ENCODE measurements around the gene PTCD2. TPM values are rescaled to one million over a fixed set of nuclear protein-coding genes. Genes with fewer than 3 reads are reported as not detected.
"Not testable (repeated sequence)": the region's sequence is repeated elsewhere in the genome, so short reads cannot be mapped to it uniquely, and the experiment has no call there.

PTCD2 gene
- total RNA-seq, 1 donor from 2014 or later: 15.1 TPM

DNA sequence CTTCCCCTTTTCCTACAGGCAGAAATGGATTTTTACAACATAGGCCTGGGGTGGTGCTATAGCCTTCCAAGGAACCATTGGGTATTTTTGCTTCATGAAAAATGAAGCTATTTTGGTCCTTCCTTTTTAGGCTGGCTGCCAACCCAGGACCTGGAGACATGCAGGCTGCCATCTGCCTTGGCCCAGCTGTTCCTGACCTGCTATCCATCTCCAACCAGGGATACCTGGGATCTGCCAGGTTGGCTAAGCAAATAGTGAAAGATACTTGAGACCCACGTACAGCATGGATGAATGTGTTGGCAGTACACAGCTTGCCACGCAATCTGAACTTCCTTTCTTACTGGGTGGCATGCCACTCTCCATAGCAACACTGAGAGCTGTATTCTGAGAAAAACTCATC, 31.2 kb upstream of the PTCD2 start:
- no peak for DNase-seq
- Mint-ChIP-seq H3K4me1 (no peaks in the 10 kb centered on the region), H3K36me3 (ENCODE audit: low read depth) (peaks cover 26% of the 10 kb centered on the region), H3K4me3 (no peak overlapping the region), H3K27ac (no peak overlapping the region), H3K27me3 (no peaks in the 10 kb centered on the region), H3K9me3 (no peaks in the 10 kb centered on the region)
- intact Hi-C loops (cut with micrococcal nuclease): no loop called here

DNA sequence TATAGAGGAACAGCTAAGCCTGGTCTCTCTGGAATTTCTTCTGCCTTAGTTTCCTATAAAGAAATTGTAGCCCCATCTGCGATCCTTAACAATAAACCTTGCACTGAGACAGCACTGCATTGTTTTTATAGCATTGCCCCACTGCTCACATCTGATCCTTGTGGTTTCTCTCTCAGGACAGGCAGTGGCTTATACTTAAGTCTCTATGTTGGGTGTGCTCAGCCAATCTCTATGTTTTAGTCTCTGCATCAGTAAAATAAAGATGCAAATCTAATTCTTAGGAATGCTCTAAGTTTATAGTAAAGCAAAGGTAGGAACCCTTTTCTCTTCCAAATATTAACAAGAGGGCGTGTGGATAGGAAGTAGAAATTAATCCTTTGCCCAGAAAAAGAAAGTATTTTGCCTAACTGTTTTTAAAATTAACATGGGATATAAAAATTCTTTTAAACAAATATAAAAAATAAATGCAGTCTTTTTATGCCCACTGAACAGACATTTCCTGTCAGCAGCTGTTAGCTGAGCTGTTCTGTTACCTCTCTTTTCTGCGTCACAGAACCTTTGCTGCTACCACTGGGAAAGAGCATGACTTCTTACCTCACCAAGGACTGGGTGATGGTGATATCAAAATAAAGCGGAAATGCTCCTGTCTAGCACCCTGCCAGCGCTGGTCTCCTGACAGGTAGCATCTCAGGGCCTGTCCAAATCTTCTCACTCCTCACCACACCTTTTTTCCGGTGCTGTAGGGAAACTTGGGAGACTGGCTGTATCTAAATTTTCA, 29.6 kb upstream of the PTCD2 start:
- Mint-ChIP-seq H3K9me3 (no peaks in the 10 kb centered on the region), H3K4me1 (peaks cover 3% of the 10 kb centered on the region), H3K4me3 (no peak overlapping the region), H3K27me3 (no peaks in the 10 kb centered on the region), H3K27ac (no peak overlapping the region), H3K36me3 (ENCODE audit: low read depth) (peaks cover 27% of the 10 kb centered on the region)
- no peak for DNase-seq
- intact Hi-C loops (cut with micrococcal nuclease): no loop called here

DNA sequence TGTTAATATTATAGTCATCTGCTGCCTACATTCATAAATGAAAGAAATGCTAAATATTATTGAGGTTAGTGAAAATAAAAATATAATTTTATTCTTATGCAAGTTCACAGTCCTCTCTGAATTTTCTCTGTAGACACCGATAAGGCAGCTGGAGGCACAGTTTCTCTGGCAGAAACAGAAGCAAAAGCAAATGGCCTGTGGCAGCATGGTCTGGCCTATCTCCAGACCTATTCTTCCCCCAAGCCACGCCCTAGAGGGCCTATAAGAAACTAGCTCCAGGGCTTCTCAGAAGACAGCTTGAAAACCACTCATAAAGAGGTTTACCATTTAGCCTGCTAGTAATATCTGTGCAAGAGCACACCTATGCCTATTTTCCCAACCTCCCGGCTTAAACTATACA, 28.6 kb upstream of the PTCD2 start:
- H3K4me3 Mint-ChIP-seq: no peak overlapping the region
- no peaks in the 10 kb centered on the region for H3K27me3 Mint-ChIP-seq
- no peaks in the 10 kb centered on the region for H3K9me3 Mint-ChIP-seq
- peaks cover 3% of the 10 kb centered on the region for H3K4me1 Mint-ChIP-seq
- H3K27ac Mint-ChIP-seq: no peak overlapping the region
- no peak for DNase-seq
- intact Hi-C loops (cut with micrococcal nuclease): no loop called here
- H3K36me3 Mint-ChIP-seq (ENCODE audit: low read depth): peaks cover 31% of the 10 kb centered on the region

DNA sequence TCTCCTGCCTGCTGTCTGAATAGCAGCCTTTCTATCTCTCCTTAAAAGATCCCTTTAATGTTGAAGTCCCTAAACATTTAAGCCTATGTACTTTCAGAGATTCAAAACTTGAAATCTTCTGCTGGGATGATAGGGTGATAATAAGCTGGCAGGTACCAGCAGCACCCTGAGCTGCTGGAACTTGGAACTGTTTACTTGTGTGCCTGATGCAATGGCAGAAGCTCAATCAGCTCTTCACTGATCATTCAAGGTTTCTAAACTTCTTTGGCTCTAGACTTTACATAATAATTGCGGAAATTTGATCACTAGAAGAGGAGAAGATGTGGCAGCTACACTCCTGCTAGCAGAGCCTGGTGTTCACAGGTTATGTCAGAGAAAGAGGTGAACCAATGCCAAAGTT, 27.8 kb upstream of the PTCD2 start:
- no peak overlapping the region for H3K4me3 Mint-ChIP-seq
- intact Hi-C loops (cut with micrococcal nuclease): no loop called here
- no peaks in the 10 kb centered on the region for H3K9me3 Mint-ChIP-seq
- H3K27me3 Mint-ChIP-seq: no peaks in the 10 kb centered on the region
- H3K36me3 Mint-ChIP-seq (ENCODE audit: low read depth): peaks cover 32% of the 10 kb centered on the region
- no peak for DNase-seq
- H3K4me1 Mint-ChIP-seq: peaks cover 3% of the 10 kb centered on the region
- H3K27ac Mint-ChIP-seq: no peak overlapping the region

DNA sequence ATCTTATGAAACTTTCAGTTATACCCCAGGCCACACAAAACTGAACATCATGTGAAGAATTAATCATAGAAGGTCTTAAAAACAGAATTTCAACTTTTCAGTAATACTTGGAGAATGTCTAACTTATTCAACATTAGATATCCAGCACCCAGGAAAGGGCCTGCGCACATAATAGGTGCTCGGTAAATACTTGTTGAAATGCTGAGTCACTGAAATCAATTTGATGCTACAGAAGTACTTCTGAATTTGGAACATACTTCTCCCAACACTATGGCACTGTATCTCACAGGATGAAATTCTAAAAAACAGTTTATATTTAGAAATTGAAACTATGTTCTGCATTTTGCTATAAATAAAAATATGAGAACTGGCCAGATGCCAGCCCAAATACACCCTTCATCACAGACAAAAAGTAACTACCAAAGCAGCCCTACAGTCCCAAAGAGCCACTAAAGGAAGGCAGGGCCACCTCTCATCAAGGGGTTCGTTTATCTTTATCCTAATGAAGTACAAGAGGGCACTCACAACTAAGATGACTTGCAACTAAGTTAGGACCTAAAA, 26.6 kb upstream of the PTCD2 start:
- no peak overlapping the region for H3K27ac Mint-ChIP-seq
- DNase-seq: no peak
- peaks cover 8% of the 10 kb centered on the region for H3K4me1 Mint-ChIP-seq
- H3K27me3 Mint-ChIP-seq: no peaks in the 10 kb centered on the region
- H3K9me3 Mint-ChIP-seq: no peaks in the 10 kb centered on the region
- intact Hi-C loops (cut with micrococcal nuclease): no loop called here
- peaks cover 28% of the 10 kb centered on the region for H3K36me3 Mint-ChIP-seq (ENCODE audit: low read depth)
- H3K4me3 Mint-ChIP-seq: no peak overlapping the region

DNA sequence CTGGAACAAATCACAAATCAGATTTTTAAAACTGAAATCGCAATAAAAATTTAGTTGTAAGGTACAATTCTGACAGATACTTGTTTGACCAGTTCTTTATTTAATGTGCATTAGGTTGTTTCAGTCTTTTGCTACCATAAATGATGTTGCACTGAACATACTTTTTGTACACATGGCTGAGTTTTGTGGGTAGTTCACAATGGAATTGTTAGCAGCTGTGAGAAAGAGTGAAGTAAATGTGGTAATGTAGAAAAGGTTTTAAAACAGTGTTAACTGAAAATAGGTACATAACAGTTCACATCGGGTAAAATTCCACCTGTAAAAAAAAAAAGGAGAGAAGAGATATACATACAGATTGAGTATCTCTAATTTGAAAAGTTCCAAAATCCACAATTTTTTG, 25.7 kb upstream of the PTCD2 start:
- intact Hi-C loops (cut with micrococcal nuclease): no loop called here
- Mint-ChIP-seq H3K27ac (no peak overlapping the region), H3K27me3 (no peaks in the 10 kb centered on the region), H3K4me1 (peaks cover 8% of the 10 kb centered on the region), H3K36me3 (ENCODE audit: low read depth) (peaks cover 29% of the 10 kb centered on the region), H3K9me3 (no peaks in the 10 kb centered on the region), H3K4me3 (no peak overlapping the region)
- no peak for DNase-seq

DNA sequence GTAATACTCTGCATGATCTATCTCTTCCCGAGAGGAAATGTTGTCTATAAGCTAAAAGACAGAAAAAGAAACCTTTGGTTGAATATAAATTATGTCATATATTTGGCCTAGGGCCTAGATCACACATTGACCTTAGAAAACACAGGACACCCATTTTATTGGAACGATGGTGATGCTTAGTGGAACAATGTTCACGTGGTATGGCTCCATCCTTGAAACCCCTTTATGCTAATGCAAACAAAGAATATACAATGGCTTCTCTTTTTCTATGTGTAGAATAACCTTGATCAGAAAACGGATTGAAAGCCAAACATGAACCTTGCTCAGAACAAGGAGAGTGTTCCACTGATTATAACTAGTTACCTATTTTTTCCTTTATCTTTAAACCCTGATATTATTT, 24.6 kb upstream of the PTCD2 start:
- Mint-ChIP-seq H3K36me3 (ENCODE audit: low read depth) (peaks cover 31% of the 10 kb centered on the region), H3K27me3 (no peaks in the 10 kb centered on the region), H3K27ac (no peak overlapping the region), H3K9me3 (no peaks in the 10 kb centered on the region), H3K4me1 (peaks cover 9% of the 10 kb centered on the region), H3K4me3 (no peak overlapping the region)
- intact Hi-C loops (cut with micrococcal nuclease): no loop called here
- DNase-seq: no peak

DNA sequence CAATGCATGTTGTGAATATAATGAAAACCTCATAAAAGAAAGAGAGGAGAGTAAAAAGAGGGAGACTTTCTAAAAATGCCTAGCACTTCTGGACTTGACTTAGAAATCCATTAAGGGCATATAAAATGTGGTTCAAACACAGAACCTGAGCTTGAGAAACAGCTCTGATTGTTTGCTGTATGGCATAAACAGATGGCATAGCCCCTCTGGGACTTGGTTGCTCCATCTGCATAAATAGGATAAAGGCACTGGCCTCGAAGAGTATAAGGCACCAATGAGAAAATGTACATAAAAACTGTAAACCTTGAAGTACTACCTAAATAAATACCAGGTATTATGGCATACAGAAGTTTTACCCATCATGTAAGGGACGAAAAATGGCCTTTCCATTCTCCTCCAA, 23.9 kb upstream of the PTCD2 start:
- peaks cover 32% of the 10 kb centered on the region for H3K36me3 Mint-ChIP-seq (ENCODE audit: low read depth)
- no peak overlapping the region for H3K4me3 Mint-ChIP-seq
- intact Hi-C loops (cut with micrococcal nuclease): no loop called here
- no peaks in the 10 kb centered on the region for H3K27me3 Mint-ChIP-seq
- H3K4me1 Mint-ChIP-seq: peaks cover 9% of the 10 kb centered on the region
- DNase-seq: no peak
- no peaks in the 10 kb centered on the region for H3K9me3 Mint-ChIP-seq
- no peak overlapping the region for H3K27ac Mint-ChIP-seq

DNA sequence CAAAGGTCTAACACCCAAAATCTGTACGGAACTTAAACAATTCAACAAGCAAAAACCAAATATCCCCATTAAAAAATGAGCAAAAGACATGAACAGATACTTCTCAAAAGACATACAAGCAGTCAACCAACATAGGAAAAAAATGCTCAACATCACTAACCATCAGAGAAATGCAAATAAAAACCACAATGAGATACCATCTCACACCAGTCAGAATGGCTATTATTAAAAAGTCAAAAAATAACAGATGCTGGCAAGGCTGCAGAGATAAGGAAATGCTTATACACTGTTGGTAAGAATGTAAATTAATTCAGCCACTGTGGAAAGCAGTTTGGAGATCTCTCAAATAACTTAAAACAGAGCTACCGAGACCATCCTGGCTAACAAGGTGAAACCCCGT, 22.0 kb upstream of the PTCD2 start:
- H3K4me3 Mint-ChIP-seq; H3K4me1 Mint-ChIP-seq; H3K9me3 Mint-ChIP-seq; H3K27ac Mint-ChIP-seq; intact Hi-C loops (cut with micrococcal nuclease); DNase-seq; H3K27me3 Mint-ChIP-seq: not testable (repeated sequence)
- peaks cover 38% of the 10 kb centered on the region for H3K36me3 Mint-ChIP-seq (ENCODE audit: low read depth)

DNA sequence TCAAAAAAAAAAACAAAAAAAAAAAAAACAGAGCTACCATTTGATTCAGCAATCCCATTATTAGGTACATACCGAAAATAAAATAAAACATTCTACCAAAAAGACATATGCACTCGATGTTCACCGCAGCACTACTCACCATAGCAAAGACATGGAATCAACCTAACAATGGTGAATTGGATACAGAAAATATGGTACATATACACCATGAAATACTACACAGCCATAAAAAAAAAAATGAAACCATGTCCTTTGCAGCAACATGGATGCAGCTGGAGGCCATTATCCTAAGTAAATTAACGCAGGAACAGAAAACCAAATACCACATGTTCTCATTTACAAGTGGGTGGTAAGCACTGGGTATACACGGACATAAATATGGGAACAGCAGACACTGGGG, 21.5 kb upstream of the PTCD2 start:
- Mint-ChIP-seq H3K4me3 (no peak overlapping the region), H3K27me3 (no peaks in the 10 kb centered on the region), H3K4me1 (peaks cover 9% of the 10 kb centered on the region), H3K36me3 (ENCODE audit: low read depth) (peaks cover 39% of the 10 kb centered on the region), H3K9me3 (no peaks in the 10 kb centered on the region), H3K27ac (no peak overlapping the region)
- no peak for DNase-seq
- intact Hi-C loops (cut with micrococcal nuclease): no loop called here

DNA sequence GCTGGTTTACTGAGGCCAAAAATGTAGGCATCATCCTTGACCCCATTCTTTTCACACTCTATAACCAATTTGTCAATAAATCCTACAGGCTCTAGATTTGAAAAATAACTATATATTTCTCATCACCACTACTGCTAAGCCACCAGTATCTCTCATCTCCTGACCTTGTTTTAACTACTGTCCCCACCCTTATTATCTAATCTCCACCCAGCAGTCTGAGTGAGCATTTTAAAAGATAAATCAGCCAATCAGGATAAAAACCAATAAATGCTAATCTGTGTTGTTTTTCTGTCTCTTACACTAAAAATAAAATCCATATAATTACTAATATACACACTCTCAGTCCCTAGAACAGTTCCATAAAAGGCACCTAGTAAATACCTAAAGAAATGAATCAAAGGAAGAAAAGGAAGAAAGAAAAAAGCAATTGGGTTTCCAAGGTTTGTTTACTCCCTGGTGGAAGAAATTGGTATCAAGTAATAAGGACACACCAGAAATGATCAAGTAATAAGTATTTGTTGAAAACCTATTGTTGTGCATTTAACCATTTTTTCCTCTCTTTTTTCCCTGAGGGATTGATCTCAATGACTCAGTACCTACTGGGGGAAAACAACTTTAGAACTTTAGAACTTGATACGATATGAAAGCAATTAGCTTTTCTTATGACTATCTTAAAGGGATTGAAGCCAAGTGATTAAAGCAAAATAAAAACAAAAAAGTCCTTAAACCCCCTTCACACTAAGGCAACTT, 19.4 kb upstream of the PTCD2 start:
- DNase-seq: no peak
- peaks cover 38% of the 10 kb centered on the region for H3K36me3 Mint-ChIP-seq (ENCODE audit: low read depth)
- no peak overlapping the region for H3K4me3 Mint-ChIP-seq
- H3K9me3 Mint-ChIP-seq: no peaks in the 10 kb centered on the region
- H3K27ac Mint-ChIP-seq: no peak overlapping the region
- intact Hi-C loops (cut with micrococcal nuclease): loop anchor here (10.0 kb wide), 2 partner anchors 716 to 1194 kb away; partner anchors contain the start of genes BTF3 and MCCC2
- no peaks in the 10 kb centered on the region for H3K27me3 Mint-ChIP-seq
- peaks cover 14% of the 10 kb centered on the region for H3K4me1 Mint-ChIP-seq

DNA sequence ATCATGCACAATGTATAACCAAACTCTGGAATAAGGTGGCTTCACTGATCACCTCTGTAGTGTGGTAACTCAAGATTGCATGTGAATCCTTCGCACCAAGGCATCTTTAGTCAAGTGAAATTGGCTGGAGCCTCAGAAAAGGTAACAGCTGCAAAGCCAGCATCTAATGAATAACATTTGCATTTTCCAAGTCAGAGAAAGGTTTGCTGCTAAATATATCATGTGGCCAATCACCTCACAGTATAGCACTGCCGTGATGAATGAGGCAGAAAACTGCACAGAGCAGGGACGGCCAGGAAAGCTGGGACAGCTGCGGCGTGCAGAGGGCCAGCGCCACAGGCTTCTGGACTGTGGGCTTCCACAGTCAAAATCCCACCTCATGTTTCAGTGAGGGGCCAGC, 18.6 kb upstream of the PTCD2 start:
- peaks cover 15% of the 10 kb centered on the region for H3K4me1 Mint-ChIP-seq
- DNase-seq: no peak
- H3K27ac Mint-ChIP-seq: no peak overlapping the region
- intact Hi-C loops (cut with micrococcal nuclease): loop anchor here (10.0 kb wide), 2 partner anchors 717 to 1193 kb away; partner anchors contain the start of genes BTF3 and MCCC2
- H3K4me3 Mint-ChIP-seq: no peak overlapping the region
- no peaks in the 10 kb centered on the region for H3K9me3 Mint-ChIP-seq
- H3K36me3 Mint-ChIP-seq (ENCODE audit: low read depth): peaks cover 34% of the 10 kb centered on the region
- H3K27me3 Mint-ChIP-seq: no peaks in the 10 kb centered on the region

DNA sequence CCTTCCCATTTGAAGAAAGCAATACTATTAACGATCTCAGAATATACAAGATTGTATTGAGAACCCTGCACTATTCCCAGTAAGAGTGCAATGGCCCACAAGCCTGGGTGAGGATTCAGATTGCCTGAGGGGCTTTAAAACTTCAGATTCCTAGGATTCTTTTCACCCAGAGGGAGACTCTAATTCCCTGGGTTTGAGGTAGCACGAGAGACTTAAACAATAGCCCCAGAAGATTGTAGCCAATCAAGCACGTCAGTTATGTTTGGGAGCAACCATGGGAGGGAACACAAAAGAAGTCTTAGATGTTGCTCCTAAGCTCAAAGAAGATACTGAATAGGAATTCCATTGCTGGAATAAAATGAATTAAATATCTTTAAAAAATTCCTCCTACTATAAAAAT, 18.0 kb upstream of the PTCD2 start:
- Mint-ChIP-seq H3K27me3 (no peaks in the 10 kb centered on the region), H3K4me1 (peaks cover 15% of the 10 kb centered on the region), H3K4me3 (no peak overlapping the region), H3K27ac (no peak overlapping the region), H3K9me3 (no peaks in the 10 kb centered on the region), H3K36me3 (ENCODE audit: low read depth) (peaks cover 29% of the 10 kb centered on the region)
- no peak for DNase-seq
- intact Hi-C loops (cut with micrococcal nuclease): loop anchor here (10.0 kb wide), 2 partner anchors 717 to 1193 kb away; partner anchors contain the start of genes BTF3 and MCCC2
